Breast epithelium (tissue), 3 donors: ENCODE measurements around the gene DNAJC8.

ENCODE experiments used
- POLR2A ChIP-seq: fragments of 450-650 bp; IDR thresholded peaks from one replicate; pipeline ENCODE4 v1.6.1; 2016; ENCODE audit warnings: antibody characterized with exemption, mild to moderate bottlenecking, moderate library complexity
- TF ChIP-seq, protein P1 (sequence below), 3 donors: fragments of 450-650 bp; IDR thresholded peaks; one replicate each; pipeline ENCODE4 v1.5.1; 2016 to 2017; ENCODE audit warnings: antibody characterized with exemption in 3 of 3, mild to moderate bottlenecking in 3 of 3, moderate library complexity in 3 of 3

DNA sequence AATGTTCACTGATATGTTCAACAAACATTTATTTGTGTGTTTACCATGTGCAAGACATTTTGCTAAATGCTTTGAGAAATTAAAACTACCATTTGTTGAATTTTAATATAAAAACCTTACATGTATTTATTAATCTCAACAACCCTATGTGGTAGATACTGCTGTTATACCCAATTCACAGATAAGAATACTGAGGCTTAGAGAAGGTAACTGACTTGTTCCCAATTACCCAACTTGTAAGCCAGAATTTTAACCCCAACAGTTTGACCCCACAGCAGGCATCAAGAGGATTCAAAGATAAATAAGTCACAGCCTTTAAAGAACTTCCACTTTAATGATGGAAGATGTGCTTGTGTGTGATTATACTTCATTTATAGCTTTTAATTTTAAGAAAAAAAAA lies 3.7 kb downstream of the DNAJC8 start:
- TF ChIP-seq POLR2A: no peak
- TF ChIP-seq, protein P1, sequence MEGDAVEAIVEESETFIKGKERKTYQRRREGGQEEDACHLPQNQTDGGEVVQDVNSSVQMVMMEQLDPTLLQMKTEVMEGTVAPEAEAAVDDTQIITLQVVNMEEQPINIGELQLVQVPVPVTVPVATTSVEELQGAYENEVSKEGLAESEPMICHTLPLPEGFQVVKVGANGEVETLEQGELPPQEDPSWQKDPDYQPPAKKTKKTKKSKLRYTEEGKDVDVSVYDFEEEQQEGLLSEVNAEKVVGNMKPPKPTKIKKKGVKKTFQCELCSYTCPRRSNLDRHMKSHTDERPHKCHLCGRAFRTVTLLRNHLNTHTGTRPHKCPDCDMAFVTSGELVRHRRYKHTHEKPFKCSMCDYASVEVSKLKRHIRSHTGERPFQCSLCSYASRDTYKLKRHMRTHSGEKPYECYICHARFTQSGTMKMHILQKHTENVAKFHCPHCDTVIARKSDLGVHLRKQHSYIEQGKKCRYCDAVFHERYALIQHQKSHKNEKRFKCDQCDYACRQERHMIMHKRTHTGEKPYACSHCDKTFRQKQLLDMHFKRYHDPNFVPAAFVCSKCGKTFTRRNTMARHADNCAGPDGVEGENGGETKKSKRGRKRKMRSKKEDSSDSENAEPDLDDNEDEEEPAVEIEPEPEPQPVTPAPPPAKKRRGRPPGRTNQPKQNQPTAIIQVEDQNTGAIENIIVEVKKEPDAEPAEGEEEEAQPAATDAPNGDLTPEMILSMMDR (IDR thresholded peaks at IDR 0.05): no peak
